22Rv1 (cell line): Measurements from ENCODE around the gene GABRB1.

Experiments
- H3K27ac ChIP-seq: fragments of 450-650 bp; 2 replicates; pipeline ENCODE4 v1.5.1; 2017
- CTCF ChIP-seq: fragments of 450-650 bp; IDR thresholded peaks from 2 replicates; pipeline ENCODE4 v1.5.1; 2017; ENCODE audit warnings: mild to moderate bottlenecking
- ZFX ChIP-seq: fragments of 450-650 bp; IDR thresholded peaks from 2 replicates; pipeline ENCODE4 v1.6.1; 2017; ENCODE audit warnings: antibody characterized with exemption, borderline replicate concordance

GABRB1 gene

GRCh38 chr4:47444031-47444430 is 412.7 kb downstream of the GABRB1 start:
- no peak overlapping the region for H3K27ac ChIP-seq
- TF ChIP-seq CTCF (no peak), ZFX (no peak)

- TF ChIP-seq CTCF (no peak), ZFX (no peak)
- no peak overlapping the region for H3K27ac ChIP-seq
These were observed 420.3 kb downstream of the GABRB1 start for GRCh38 chr4:47451657-47452056.

GRCh38 chr4:47462799-47463234 is 431.4 kb downstream of the GABRB1 start:
- peak overlapping the region; percentile 57 for H3K27ac ChIP-seq
- TF ChIP-seq ZFX: no peak
- TF ChIP-seq CTCF: no peak

- TF ChIP-seq CTCF: peak; percentile 39
- TF ChIP-seq ZFX: no peak
- peak within 1 kb of the TSS; percentile 57 for H3K27ac ChIP-seq
These were observed 432.0 kb downstream of the GABRB1 start, which contains the start of gene COMMD8 for GRCh38 chr4:47463235-47463956. COMMD8 (minus strand) TSS chr4:47463702; CDS start chr4:47463651, 51 bp downstream.

GRCh38 chr4:47465004-47465403 is 433.6 kb downstream of the GABRB1 start:
- TF ChIP-seq CTCF (no peak), ZFX (no peak)

GRCh38 chr4:47466056-47466785 is 434.9 kb downstream of the GABRB1 start:
- no peak overlapping the region for H3K27ac ChIP-seq
- TF ChIP-seq ZFX: no peak
- no peak for TF ChIP-seq CTCF

More at GRCh38 chr4:47465004-47465403, 433.6 kb downstream of the GABRB1 start:
- H3K27ac ChIP-seq: no peak overlapping the region
